HG02973 (cell line): ENCODE data around the gene LCORL.
"Not testable (repeated sequence)": the region's sequence is repeated elsewhere in the genome, so short reads cannot be mapped to it uniquely, and the experiment has no call there.

Experiments used
- ATAC-seq: cut with Tn5 transposase; IDR thresholded peaks from one replicate; pipeline ENCODE4 v1.9.1; 2021; ENCODE audit warnings: moderate library complexity; ENCODE audit not compliant: unreplicated experiment

LCORL gene

GRCh38 chr4:17861906-17862305 is 159.6 kb downstream of the LCORL start:
- ATAC-seq, result not testable (repeated sequence)

- ATAC-seq, result no peak
These were observed 161.7 kb downstream of the LCORL start for GRCh38 chr4:17859793-17860406.

- ATAC-seq, result no peak
These were observed 167.5 kb downstream of the LCORL start for GRCh38 chr4:17854036-17854435.

- no peak for ATAC-seq
These were observed 169.6 kb downstream of the LCORL start for GRCh38 chr4:17851959-17852358.

DNA sequence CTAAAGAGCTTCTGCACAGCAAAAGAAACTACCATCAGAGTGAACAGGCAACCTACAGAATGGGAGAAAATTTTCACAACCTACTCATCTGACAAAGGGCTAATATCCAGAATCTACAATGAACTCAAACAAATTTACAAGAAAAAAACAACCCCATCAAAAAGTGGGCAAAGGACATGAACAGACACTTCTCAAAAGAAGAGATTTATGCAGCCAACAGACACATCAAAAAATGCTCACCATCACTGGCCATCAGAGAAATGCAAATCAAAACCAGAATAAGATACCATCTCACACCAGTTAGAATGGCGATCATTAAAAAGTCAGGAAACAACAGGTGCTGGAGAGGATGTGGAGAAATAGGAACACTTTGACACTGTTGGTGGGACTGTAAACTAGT is 171.3 kb downstream of the LCORL start:
- ATAC-seq, result not testable (repeated sequence)

DNA sequence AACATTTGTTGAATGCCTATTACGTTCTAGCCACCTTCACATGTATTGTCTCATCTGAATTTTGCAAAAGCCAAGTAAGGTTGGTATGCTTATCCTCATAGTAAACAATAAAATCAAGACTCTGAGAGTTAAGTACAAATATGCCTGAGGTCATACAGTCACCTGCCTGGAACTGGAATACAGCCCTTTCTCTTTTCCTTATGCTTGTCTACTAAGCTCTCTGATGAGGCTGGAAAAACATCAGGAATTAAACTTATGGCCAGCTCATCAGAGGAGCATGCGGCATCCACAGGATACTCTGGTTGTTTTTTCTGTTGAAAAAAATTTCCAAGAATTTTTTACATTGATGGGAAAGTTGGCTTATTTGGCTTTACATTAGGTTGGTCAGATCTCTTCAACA is 175.3 kb downstream of the LCORL start:
- no peak for ATAC-seq

DNA sequence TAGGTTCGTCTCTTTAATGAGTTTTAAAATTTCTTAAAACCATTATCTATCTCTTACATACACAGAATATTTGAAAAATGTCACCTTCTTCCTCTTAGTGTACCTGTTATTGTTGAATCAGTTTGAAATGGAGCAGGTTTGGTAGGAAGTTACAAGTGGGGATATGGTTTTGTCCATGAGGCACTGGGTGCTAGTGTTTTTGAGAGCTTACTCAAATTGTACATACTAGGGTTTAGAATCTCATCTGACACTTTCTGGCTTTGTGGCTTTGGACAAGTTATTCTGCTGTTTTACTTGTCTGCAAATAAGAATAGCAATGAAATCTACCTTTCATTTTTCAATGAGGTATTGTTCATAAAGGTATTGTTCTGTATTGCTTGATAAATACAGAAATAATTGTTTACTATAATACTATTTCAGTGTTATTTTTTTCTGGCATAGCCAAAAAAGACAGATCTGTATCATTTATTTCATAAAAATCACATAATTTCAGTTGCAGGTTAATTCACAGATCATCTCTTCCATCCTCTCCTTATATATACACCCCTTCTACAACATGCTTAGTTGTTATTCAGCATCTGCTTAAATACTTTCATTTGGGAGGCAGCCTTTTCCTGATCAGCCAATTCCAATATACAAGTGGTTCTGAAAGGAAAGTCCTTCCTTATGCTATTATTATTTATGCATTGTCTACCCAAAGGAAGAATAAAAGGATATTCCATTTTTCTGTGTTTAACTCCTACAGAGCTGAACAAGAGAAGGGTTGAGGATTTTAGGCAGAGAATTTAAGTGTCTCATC is 197.5 kb downstream of the LCORL start:
- no peak for ATAC-seq

DNA sequence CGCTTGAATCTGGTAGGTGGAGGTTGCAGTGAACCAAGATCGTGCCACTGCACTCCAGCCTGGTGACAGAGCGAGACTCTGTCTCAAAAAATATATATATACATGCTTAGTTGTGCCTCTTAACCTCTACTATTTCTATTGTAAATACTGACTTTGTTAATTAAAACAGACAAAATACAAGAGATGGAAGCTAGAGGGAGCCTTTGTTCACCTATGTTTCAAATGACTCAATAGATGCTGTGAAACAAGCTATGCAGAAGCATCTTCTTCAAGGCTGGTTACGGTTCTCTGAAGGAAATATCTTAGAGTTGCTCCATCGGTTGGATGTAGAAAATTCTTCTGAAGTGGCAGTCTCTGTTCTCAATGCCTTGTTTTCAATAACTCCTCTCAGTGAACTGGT is 204.5 kb downstream of the LCORL start:
- peak; percentile 81 for ATAC-seq

DNA sequence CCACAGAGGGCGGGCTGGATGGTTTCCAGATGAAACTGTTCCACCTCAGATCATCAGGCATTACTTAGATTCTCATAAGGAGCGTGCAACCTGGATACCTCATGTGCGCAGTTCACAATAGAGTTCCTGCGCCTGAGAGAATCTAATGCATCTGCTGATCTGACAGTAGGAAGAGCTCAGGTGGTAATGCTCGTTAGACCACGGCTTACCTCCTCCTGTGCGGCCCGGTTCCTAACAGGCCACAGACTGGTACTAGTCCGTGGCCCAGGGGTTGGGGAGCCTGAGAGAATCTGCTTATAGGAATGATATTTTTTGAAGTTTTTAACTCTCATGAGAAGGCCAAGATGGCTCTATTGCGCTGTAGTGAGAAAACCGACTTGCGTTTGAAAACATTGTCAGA is 205.4 kb downstream of the LCORL start:
- no peak for ATAC-seq

DNA sequence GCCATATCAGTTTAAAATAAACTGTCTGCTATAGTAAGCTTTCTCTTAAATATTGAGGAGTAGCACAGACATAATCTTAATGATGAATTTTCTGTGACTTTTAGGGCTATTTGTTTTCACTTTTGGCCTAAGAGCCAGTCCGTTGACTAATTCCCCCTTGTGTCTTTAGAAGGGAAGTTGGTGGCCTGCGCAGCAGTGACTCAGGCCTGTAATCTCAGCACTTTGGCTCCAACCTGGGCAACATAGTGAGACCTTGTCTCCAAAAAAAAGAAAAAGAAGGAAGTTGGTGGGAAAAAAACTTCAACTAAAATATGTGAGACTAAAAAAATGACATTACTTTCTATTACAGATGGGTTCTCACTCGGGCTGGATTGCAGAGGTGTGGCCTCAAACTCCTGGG is 207.4 kb downstream of the LCORL start:
- ATAC-seq, result no peak

GRCh38 chr4:17812801-17813200 is 208.8 kb downstream of the LCORL start:
- no peak for ATAC-seq

- no peak for ATAC-seq
These were observed 209.4 kb downstream of the LCORL start for GRCh38 chr4:17812125-17812524.

GRCh38 chr4:17811078-17811603 is 210.4 kb downstream of the LCORL start:
- ATAC-seq, result peak; percentile 25

DNA sequence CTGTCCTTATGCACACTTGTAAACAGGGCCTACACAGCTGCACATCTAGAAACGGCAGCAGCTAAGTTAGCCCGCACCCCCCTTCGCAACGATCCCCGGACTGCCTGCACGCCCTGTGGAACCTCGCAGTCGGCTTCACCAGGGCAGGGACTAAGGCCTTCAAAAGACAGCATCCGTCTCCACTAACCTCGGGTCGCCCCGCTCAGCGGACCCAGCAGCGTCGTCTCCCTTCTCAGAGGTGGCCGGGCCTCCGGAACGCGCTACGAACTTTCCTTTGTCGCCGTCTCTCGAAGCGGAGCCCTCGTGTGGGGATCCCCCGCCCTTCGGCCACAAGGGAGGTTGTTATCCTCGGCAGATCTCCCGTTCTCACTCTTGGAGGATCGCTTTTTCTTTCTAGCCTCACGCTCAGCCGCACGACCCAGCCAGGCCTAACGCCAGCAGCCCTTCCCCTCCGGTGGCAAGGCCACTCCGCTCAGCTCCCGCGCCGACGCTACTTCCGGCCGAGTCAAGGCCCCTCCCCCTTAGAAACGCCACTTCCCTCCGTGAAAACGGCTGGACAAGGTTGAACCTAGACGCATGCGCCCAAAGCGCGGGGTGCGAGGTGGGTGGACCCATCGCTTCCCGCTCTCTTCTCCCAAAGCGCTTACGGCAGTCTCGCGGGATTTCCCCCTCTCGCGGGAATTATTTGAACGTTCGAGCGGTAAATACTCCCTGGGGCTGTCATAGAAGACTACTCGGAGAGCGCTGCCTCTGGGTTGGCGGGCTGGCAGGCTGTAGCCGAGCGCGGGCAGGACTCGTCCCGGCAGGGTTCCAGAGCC is 211.1 kb downstream of the LCORL start, which contains the start of the genes DCAF16 and NCAPG:
Gene DCAF16, minus strand, starts transcription at position 498 of the 818 bp plus-strand sequence. CDS start 6,616 bp downstream, outside the sequence.
Gene NCAPG, plus strand, starts transcription at position 720 of the 818 bp plus-strand sequence. CDS start 99 bp downstream, outside the sequence.
- ATAC-seq, result peak; percentile 89

GRCh38 chr4:17809667-17810066 is 211.9 kb downstream of the LCORL start:
- ATAC-seq, result no peak

- ATAC-seq, result no peak
These were observed 214.1 kb downstream of the LCORL start for GRCh38 chr4:17807446-17807845.

DNA sequence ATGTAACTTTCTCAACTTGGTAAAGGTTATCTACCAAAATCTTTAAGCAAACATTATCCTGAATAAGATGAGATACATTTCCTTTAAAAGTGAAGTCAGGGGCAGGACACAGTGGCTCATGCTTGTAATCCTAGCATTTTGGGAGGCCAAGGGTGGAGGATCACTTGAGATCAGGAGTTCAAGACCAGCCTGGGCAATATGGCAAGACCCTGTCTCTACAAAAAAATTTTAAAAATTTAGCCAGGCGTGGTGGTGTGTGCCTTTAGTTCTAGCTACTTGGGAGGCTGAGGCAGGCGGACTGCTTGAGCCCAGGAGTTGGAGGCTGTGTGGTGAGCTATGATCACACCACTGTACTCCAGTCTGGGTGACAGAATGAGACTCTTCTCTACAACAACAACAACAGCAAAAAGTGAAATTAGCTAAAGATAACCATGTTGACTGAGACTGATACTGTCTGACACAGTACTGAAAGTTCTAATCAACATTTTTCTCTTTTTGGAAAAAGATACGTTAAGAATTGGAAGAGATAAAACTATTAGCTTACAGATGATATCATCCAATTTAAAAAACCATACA is 215.9 kb downstream of the LCORL start:
- no peak for ATAC-seq

DNA sequence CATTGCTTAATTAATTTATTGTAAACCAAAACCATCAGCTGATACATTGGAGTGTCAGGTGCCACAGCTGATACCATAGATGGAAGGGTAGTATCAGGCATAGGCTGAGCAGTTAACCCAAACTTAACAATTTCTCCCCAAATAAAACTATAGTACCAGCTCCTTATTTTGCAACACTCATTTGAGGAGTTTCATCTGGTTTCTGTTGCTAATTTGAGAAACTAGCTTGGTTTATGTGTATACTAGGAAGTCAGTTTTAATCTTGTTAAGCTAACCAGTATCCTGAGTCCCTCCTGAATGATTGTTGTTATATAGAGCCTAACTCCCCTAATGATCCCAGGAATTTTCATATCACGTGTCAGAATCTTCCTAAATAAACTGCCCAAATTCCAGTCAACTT is 223.7 kb downstream of the LCORL start:
- ATAC-seq, result peak; percentile 46

- ATAC-seq, result no peak
These were observed 226.8 kb downstream of the LCORL start for GRCh38 chr4:17794730-17795129.
